GM21717 (cell line): ENCODE measurements around the gene E2F1.
A peak's percentile ranks its signal among the peaks of the same experiment; 100 is the strongest.

Experiments
- ATAC-seq: cut with Tn5 transposase; IDR thresholded peaks from one replicate; pipeline ENCODE4 v1.9.1; 2021; ENCODE audit warnings: mild to moderate bottlenecking, moderate library complexity; ENCODE audit not compliant: unreplicated experiment

E2F1 gene

DNA sequence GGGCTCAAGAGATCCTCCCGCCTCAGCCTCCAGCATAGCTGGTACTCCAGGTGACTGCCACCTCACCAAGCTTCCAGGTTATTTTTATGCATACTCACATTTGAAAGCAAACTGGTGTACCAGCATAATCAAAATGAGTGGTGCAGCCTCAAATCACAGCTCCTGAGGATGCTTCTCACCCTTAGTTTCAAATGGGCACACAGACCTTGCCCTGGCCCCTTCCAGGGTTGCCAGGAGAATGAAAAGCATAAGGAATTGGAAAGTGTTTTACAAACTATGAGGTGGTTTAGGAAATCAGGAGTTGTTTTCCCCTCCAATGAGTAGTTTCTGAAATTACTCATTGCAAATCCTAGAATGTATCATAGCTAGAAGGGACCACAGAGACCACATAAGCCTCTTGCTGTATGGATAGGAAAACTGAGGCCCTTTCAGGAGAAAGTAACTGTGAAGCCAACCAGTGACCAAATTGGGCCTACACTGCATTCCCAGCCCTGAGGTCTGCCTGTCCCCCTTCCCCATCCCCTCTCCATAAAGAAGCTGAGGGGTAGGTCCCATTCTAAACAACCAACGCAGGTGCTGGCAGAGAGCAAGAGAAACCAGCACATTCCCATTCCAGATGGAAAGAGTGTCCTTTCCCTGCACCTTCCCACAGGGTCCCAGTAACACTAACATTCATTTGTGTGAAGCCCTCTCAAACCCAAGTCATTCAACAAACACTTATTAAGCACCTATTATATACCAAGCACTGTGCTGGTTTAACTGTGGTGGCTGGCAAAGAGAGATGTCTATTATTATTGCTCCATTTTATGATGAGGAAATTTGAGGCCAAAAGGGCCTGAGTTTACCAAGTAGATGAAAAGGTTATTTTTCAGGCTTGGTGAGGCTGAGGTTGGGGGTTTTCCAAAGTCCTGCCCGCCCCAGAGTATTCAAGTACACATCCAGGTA, 2.1 kb upstream of the E2F1 start:
- ATAC-seq, result no peak

DNA sequence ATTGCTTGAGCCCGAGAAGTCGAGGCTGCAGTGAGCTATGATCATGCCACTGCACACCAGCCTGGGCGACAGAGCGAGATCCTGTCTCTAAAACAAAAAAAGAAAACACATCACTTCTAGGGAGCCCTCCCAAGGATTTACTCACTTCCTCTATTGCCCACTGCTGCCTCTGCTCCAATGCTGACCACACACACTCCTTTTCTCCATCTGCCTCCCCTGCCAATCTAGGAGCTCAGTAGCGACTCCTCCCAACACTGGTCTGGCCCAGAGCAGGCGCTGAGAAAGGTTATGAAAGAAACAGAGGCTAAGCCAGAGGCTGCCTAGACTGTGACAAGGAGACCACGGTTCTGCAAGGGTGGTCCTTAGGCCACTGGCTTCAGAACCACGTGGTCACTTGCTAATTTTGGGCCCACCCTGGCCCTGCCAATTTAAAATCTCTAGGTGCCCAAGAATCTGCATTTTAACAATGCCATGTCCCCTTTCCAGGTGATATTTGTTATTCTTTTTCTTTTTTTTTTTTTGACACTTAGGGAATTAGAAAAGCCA, 1.3 kb upstream of the E2F1 start:
- no peak for ATAC-seq

DNA sequence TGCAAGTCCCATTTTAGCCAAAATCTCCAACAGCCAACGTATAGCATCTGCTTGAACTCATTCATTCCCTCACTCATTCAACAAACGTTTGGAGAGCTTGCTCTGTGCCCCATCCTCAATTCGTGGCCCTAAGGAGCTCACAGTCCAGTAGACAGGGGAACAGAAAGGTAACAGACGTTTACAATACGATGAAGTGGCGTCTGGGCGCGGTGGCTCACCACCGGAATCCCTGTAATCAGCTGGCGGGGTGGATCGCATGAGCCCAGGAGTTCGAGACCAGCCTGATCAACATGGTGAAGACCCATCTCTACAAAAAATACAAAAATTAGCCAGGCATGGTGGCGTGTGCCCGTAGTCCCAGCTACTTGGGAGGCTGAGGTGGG, 790 bp upstream of the E2F1 start:
- ATAC-seq, result no peak

DNA sequence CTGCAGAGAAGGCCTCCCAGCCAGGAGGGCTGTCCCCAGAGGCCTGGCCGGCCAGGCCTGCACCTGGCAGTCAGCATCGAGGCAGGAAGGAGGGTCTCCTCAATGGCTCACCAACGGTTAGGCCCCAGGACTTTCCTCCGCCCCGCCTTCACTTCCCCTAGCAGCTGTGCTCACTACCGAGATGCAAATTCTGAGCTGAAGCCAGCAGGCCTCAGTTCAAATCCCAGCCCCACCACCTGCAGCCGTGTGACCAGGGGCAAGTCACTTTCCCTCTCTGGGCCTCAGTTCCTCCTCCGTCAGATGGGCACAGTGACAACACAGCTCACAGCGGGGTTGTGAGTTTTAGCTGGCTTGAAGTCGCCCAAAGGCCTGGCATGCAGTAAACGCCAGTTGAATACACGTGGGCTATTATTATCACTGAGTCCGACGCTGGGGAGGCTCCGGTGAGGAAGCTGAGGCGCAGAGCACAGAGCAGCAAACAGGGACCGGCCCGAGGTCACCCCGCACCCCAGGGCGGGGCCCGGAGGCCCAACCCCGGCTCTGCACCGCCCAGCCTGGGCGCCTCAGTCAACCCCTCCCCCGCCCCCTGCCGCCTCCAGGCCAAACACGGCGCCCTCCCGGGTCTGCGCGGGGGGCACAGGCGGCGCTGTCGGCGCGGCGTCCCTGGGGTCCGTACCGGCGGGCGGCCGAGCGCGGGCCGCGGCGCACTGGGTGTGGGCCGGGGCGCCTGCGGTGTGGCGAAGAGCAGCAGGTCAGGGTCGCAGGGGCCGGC, 671 bp downstream of the E2F1 start:
- ATAC-seq, result peak; percentile 34

DNA sequence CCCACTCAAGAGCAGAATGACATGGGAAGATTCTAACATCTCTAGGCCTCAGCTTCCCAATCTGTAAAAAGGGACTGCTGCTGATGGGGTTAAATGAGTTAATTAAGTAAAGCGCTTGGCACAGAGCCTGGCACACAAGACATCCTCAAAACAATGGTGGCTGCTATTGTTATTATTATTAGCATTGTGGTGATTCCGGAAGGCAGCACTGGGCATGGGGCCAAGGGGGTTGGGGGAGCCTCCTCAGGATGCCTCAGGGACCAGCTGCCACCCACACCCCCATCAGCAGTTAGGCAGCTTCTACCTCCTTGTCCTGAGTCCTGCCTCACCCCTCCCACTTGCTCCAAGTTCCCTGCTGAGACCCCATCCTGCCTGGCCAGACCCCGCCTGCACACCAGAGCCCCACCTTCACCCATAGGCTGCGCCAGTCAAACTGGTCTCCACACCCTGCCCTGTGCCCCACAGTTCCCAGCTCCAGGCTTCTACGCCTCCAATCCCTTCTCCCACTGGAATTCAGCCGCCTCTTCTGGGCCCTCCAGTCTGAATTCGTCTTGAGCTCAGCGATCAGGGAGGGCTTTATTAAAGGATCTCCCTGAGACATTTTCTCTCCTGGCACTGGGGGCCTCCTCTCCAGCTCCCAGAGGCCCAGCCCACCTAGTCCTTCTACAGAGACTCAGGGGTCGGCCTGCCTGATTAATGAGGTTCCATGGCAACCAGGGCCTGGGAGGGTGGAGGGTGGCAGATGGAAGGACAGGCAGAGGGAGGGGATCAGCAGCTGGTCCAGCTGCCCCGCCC, 1.5 kb downstream of the E2F1 start:
- ATAC-seq, result no peak

DNA sequence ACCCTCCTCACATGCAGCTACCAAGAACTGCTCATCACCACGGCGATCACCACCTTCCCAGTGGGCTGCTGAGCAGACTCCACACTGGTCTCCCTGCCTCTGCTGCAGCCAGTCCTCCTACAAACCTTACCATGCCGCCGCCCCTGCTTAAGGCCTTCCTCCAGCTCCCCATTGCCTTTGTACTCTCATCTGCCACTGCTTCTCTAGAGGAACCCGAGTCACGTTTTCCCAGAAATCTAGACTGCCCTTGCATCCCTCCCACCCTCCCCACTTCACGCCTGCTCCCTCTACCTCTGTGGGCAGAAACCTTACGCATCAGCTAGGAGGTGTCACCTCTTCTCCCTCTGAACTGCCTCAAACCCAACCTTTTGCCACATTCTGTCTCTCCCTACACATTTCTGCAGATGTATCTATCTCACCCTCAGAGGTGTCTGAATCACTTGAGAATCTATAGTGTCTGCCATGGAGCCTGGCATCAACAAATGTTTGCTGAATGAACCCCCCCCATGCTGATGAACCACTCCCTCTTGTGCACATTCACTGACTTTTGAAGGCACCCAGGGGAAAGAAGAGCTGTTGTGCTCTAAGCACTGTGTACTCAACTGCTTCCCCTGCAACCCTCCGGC, 4.3 kb downstream of the E2F1 start:
- ATAC-seq, result no peak

DNA sequence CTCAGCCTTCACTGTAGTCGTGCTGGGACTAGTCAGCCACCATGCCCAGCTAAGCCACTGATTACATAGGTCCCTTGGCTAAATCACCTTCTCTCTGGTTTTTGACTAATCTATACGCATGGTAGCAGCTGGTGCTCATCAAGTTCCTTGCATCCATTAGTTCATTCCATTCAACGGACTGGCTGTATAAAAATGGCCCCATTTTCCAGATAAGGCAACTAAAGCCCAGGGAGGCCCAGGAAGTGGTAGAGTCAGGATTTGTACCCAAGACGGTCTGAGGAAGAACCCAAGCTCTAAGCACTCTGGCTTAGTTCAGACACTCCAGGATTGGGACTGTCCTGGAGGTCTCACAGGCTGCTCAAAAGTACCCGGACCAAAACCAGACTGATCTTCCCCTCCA, 4.9 kb downstream of the E2F1 start:
- no peak for ATAC-seq

DNA sequence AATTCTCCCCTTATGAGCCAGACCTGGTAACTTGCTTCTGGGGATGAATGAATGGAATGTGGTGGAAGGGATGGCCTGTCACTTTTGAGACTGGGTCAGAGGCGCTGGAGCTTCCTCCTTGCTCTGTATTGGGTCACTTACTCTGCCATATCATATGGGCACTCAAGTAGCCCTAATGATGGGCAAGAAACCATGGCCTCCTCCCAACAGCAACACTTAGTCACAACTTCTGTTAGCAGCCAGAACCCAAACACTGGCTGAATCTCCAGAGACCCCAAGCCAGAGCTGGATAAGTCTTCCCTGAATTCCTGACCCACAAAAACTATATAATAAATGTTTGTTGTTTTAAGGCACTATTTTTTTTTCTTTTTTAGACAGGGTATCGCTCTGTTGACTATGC, 5.5 kb downstream of the E2F1 start:
- ATAC-seq, result no peak

DNA sequence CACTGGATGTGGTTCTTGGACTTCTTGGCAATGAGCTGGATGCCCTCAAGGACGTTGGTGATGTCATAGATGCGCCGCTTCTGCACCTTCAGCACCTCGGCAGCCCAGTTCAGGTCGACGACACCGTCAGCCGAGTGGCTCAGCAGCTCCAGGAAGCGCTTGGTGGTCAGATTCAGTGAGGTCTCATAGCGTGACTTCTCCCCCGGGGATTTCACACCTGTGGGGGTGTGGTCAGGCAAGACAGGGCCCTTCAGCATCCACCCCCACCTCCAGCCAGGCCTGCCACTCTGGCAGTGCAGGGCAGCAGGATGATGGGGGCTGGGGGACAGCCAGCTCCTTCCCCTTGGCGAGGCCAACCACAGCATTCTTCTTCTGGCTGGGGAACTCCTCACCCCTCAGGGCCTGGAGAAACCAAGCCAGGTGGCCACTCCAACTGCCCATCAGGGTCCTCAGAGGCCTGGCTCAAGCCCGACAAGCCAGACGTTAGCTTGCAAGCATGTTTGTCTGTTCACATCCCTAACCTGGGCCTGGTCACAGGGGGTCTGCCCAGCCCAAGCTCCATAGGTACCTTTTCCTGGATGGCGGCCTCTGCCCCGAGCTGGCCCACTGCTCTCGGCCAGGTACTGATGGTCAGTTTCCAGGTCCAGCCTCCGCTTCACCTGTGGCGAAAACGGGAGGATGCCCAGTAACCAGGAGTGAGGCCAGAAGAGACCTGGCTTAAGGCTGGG, 6.3 kb downstream of the E2F1 start:
- no peak for ATAC-seq

DNA sequence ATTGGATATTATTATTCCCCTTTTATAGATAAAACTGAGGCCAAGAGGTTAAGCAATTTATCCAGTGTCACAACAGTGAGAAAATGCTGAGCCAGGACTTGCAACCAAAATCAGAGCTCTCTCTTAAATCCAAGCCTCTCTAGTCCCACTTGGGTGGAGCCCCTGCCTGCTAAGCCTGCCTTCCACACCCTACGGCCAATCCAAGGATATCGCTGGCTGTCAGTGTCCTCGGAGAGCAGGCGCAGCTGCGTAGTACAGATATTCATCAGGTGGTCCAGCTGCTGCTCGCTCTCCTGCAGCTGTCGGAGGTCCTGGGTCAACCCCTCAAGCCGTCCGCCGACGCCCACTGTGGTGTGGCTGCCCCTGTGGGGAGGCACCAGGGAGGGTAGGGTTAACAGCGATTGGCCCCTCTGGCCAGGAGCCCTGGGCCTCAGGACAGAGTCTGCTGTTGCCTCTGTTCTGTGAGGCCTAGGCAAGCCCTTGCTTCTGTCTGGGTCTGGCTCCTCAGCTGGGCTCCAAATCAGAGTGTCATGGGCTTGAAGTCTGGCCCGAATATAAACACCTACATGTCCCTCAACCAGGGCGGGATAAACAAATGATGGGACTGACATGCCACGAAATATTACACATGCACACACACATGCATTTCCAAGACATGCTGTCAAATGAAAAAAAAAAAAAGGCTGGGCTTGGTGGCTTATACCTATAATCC, 8.0 kb downstream of the E2F1 start:
- ATAC-seq, result no peak

DNA sequence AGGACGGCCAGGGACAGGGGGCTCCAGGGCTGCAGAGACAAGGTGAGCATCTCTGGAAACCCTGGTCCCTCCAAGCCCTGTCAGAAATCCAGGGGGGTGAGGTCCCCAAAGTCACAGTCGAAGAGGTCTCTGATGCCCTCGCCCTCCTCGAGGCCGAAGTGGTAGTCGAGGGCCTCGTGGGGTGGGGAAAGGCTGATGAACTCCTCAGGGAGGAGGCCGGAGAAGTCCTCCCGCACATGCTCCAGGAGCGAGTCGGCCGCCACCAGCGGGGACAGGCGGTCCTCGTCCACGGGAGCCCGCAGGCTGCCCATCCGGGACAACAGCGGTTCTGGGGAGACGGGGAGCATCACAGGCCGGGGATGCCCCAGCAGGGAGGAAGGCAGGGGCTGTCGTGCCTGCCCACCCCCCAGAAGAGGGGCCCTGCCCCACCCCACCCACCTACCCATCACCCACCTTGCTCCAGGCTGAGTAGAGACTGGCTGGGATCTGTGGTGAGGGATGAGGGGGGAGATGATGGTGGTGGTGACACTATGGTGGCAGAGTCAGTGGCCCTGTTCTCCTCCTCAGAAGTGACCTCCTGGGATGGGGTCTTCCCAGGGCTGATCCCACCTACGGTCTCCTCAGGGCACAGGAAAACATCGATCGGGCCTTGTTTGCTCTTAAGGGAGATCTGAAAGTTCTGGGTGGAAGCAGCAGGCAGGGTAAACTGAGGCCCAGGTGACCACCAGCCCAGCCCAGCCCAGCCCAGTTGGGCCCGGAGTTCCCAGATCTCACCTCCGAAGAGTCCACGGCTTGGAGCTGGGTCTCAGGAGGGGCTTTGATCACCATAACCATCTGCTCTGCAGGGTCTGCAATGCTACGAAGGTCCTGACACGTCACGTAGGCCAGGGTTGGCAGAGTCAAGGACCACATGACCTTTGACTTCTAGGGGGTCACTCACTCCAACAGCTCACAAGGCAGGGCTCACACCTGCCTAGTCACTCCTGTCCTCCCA, 9.2 kb downstream of the E2F1 start:
- ATAC-seq, result no peak

DNA sequence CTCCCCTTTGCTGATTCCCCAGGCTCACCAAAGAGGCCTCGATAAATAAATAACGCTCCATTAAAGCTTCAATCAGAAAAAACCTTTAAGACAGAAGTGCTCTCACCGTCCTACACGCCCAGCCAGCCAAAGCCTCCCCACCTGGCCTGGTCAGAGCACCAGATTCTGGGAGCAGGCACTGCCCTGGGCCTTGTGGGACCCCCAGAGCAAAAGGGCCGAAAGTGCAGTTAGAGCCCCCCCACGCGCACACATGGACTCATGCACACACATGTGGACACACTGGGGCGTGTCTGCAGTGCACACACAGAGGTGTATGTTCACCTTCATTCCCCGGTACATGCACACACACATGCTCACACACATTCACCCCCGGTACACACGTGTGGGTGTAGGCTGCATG, 10.1 kb downstream of the E2F1 start:
- ATAC-seq, result no peak

DNA sequence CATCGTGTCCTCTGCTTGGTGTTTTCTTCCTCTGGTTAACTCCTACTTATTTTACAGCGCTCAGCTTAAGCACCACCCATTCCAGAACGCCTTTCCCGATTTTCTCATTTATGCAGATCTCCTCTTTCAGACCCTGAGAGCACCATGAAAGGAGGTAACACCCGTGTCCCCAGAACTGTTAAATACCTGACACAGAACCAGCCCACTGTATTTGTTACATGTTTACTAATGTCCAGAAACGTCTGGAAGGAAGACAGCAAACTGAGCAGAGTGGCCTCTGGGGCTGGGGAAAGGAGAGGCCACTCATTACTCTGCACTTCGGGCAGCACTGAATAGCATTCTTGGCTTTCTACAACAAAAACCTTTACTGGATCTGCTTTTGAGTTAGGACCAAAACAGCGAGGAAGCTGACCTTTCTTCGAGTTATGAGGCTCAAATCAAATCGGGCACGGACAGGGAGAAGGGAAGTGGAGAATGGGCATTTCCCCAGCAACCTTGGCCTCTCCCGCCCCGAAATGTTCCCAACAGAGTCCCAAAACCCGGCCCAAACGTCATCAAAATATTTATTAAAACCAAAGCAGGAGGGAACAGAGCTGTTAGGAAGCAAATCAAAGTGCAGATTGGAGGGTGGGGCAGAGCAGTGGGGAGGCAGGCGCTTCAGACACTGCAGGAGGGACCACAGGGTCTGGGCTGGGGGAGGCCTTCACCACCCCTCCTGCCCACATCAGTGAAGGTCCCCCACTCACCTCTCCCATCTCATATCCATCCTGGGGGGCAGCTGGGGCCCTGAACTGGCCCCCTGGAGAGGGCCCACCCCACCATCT, 10.8 kb downstream of the E2F1 start:
- no peak for ATAC-seq

DNA sequence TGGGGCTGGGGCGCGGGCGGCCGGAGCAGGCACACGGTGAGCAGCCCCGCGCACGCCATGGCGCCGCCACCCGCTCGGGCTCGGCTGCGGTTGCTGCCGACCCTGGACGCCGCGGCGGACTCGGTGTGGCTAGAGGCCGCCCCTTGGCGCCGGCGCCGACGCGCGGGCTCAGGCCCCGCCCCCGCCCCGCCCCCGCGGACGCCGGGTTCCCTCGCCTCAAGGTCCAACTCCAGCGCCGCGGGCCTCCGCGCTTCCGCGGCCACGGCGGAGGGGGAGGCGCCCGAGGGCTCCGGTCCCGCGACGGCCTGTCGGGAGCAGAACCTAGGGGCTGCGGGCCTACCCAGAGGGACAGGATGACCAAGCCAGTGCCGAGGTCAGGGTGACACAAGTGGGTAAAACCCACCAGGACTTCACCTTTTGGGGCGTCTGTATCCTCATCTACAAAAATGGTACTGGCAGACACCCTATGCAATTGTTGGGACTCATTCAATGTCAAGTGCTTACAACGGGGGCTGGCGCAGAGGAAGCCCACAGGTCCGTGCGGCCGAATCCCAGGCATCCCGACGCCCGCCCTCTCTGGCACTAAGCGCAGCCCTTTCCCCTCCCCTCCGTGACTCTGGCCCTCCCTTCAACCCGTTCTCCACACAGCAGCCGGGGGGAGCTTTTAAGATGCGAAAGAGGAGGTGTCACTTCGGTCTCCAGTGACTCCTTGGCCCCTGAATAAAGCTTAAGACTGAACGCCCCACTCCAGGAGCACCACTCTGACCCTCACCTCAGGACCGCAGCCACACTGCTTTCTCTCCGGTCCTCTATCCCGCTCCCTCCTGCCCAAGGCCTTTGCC, 11.7 kb downstream of the E2F1 start, which contains the start of gene NECAB3:
Gene NECAB3 (minus strand): TSS at position 135 of the 842 bp plus-strand sequence. CDS start 76 bp downstream, at position 59.
- ATAC-seq, result peak; percentile 43

DNA sequence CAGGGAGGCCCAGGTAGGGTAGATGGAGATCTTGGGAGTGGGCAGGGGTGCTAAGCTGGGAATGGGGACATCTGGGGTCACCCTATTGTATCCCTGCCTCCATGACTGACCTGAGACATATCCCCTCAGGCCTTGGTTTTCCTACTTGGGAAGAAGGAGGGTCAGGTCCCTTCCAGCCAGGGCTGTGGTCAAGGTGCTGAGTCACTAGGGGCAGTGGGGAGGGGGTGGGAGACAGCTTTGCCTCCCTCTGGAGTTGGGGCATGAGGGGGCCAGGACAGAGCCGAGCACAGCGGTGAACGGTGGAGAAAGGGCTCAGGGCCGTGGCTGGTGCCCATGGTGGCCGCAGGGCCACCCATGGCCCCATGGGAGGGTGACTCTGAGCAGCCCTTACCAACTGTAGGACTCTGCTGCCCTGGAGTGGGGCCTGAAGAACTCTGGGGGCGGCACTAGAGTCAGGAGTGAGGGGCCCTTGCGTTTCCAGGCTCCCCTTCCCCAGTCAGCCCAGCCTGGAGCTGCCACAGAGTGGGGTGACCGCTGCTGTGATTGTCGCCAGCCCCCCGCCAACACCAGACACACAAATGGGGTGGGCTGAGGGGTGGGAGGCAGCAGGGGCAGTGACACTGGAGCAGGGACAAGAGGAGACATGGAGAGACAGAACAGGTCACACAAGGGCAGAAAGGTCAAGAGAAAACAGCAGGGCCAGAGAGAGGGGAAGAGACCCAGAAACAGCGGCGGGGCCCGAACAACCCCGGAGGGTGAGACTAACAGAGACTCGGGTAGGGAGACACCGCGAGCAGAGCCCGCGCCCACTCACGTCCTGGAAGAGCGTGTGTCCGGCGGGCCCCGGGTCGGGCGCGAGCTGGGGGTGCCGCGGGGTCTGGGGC, 12.5 kb downstream of the E2F1 start:
- ATAC-seq, result peak; percentile 22
